Mucosa of stomach (tissue), 1 donor: Measurements from ENCODE around the gene ZBTB48.
A peak's percentile ranks its signal among the peaks of the same experiment; 100 is the strongest.

Source experiments
- H3K27me3 ChIP-seq: one replicate; pipeline ENCODE4 v1.7.0; 2013; ENCODE audit warnings: mild to moderate bottlenecking, low read length; ENCODE audit not compliant: control insufficient read depth, insufficient read depth
- H3K36me3 ChIP-seq: one replicate; pipeline ENCODE4 v1.7.0; 2013; ENCODE audit warnings: low read length; ENCODE audit not compliant: control insufficient read depth, insufficient read depth
- H3K4me1 ChIP-seq: one replicate; pipeline ENCODE4 v1.7.0; 2013; ENCODE audit warnings: mild to moderate bottlenecking, low read length; ENCODE audit not compliant: control insufficient read depth, insufficient read depth
- H3K4me3 ChIP-seq: one replicate; pipeline ENCODE4 v1.7.0; 2013; ENCODE audit warnings: low read length
- H3K9ac ChIP-seq: one replicate; pipeline ENCODE4 v1.7.0; 2013; ENCODE audit warnings: mild to moderate bottlenecking, low read length, moderate library complexity
- H3K9me3 ChIP-seq: one replicate; pipeline ENCODE4 v1.7.0; 2013; ENCODE audit warnings: mild to moderate bottlenecking, low read length, moderate library complexity; ENCODE audit not compliant: control insufficient read depth
- donor health status: Pancreatic carcinoma.

The ZBTB48 gene

GRCh38 chr1:6577831-6578525, 1.8 kb upstream of the ZBTB48 start:
- Histone ChIP-seq H3K27me3 (no peaks in the 10 kb centered on the region), H3K9me3 (no peaks in the 10 kb centered on the region), H3K4me3 (no peak overlapping the region), H3K36me3 (no peaks in the 10 kb centered on the region), H3K9ac (no peak overlapping the region), H3K4me1 (peaks cover 30% of the 10 kb centered on the region)

- Histone ChIP-seq H3K9ac (peak overlapping the region; percentile 36), H3K36me3 (no peaks in the 10 kb centered on the region), H3K4me3 (no peak overlapping the region)
Measured at GRCh38 chr1:6578624-6579373, 995 bp upstream of the ZBTB48 start.

GRCh38 chr1:6580119-6580592, 362 bp downstream of the ZBTB48 start:
- H3K4me3 ChIP-seq, result peak overlapping the region; percentile 89
- peak overlapping the region; percentile 84 for H3K9ac ChIP-seq
- peaks cover 4% of the 10 kb centered on the region for H3K36me3 ChIP-seq
- H3K27me3 ChIP-seq, result no peaks in the 10 kb centered on the region
- no peaks in the 10 kb centered on the region for H3K9me3 ChIP-seq
- peaks cover 32% of the 10 kb centered on the region for H3K4me1 ChIP-seq

More at GRCh38 chr1:6578624-6579373, 995 bp upstream of the ZBTB48 start:
- Histone ChIP-seq H3K4me1 (peaks cover 32% of the 10 kb centered on the region), H3K9me3 (no peaks in the 10 kb centered on the region), H3K27me3 (no peaks in the 10 kb centered on the region)

- Histone ChIP-seq H3K4me3 (peak overlapping the region; percentile 89), H3K9me3 (no peaks in the 10 kb centered on the region), H3K4me1 (peaks cover 32% of the 10 kb centered on the region), H3K27me3 (no peaks in the 10 kb centered on the region), H3K9ac (peak overlapping the region; percentile 84), H3K36me3 (peaks cover 4% of the 10 kb centered on the region)
Measured at GRCh38 chr1:6580593-6581409, 1.0 kb downstream of the ZBTB48 start.

GRCh38 chr1:6581561-6582305, 1.9 kb downstream of the ZBTB48 start:
- H3K4me3 ChIP-seq, result peak overlapping the region; percentile 27
- H3K4me1 ChIP-seq, result peaks cover 32% of the 10 kb centered on the region
- no peaks in the 10 kb centered on the region for H3K9me3 ChIP-seq
- peaks cover 4% of the 10 kb centered on the region for H3K36me3 ChIP-seq
- H3K27me3 ChIP-seq, result no peaks in the 10 kb centered on the region
- H3K9ac ChIP-seq, result peak overlapping the region; percentile 46

- peaks cover 37% of the 10 kb centered on the region for H3K4me1 ChIP-seq
- no peaks in the 10 kb centered on the region for H3K27me3 ChIP-seq
- H3K9me3 ChIP-seq, result no peaks in the 10 kb centered on the region
- peak overlapping the region; percentile 46 for H3K9ac ChIP-seq
- peak overlapping the region; percentile 27 for H3K4me3 ChIP-seq
- peaks cover 4% of the 10 kb centered on the region for H3K36me3 ChIP-seq
Measured at GRCh38 chr1:6582370-6582769, 2.6 kb downstream of the ZBTB48 start.

- H3K4me3 ChIP-seq, result no peak overlapping the region
- no peaks in the 10 kb centered on the region for H3K27me3 ChIP-seq
- no peaks in the 10 kb centered on the region for H3K9me3 ChIP-seq
- peaks cover 47% of the 10 kb centered on the region for H3K4me1 ChIP-seq
- H3K36me3 ChIP-seq, result peaks cover 8% of the 10 kb centered on the region
- no peak overlapping the region for H3K9ac ChIP-seq
Measured at GRCh38 chr1:6584126-6585080, 4.6 kb downstream of the ZBTB48 start.

- H3K4me3 ChIP-seq, result no peak overlapping the region
- H3K9me3 ChIP-seq, result no peaks in the 10 kb centered on the region
- no peaks in the 10 kb centered on the region for H3K27me3 ChIP-seq
- H3K9ac ChIP-seq, result no peak overlapping the region
- H3K4me1 ChIP-seq, result peaks cover 43% of the 10 kb centered on the region
- peaks cover 11% of the 10 kb centered on the region for H3K36me3 ChIP-seq
Measured at GRCh38 chr1:6585081-6585722, 5.4 kb downstream of the ZBTB48 start.

GRCh38 chr1:6585841-6586240, 6.0 kb downstream of the ZBTB48 start:
- no peak overlapping the region for H3K4me3 ChIP-seq
- H3K9me3 ChIP-seq, result no peaks in the 10 kb centered on the region
- H3K27me3 ChIP-seq, result no peaks in the 10 kb centered on the region
- peaks cover 38% of the 10 kb centered on the region for H3K4me1 ChIP-seq
- peaks cover 11% of the 10 kb centered on the region for H3K36me3 ChIP-seq
- no peak overlapping the region for H3K9ac ChIP-seq

- peaks cover 11% of the 10 kb centered on the region for H3K36me3 ChIP-seq
- H3K4me3 ChIP-seq, result no peak overlapping the region
- no peak overlapping the region for H3K9ac ChIP-seq
- no peaks in the 10 kb centered on the region for H3K27me3 ChIP-seq
- no peaks in the 10 kb centered on the region for H3K9me3 ChIP-seq
- H3K4me1 ChIP-seq, result peaks cover 32% of the 10 kb centered on the region
Measured at GRCh38 chr1:6586404-6586816, 6.6 kb downstream of the ZBTB48 start.
